Omental fat pad (tissue), 4 donors: ENCODE data around the gene CDCA7. TPM values are rescaled to one million over a fixed set of nuclear protein-coding genes. Genes with fewer than 3 reads are reported as not detected.
"Not testable (repeated sequence)": the region's sequence is repeated elsewhere in the genome, so short reads cannot be mapped to it uniquely, and the experiment has no call there.

Experiments
- ATAC-seq: fragments of 150-250 bp; one replicate; pipeline ENCODE4 v1.9.1; 2016; ENCODE audit warnings: mild to moderate bottlenecking, moderate library complexity; ENCODE audit not compliant: low FRiP score
- DNase-seq: peaks from one replicate; pipeline ENCODE4 v3.0.0-alpha.2; 2019; ENCODE audit warnings: low spot score
- CTCF ChIP-seq, 3 donors: fragments of 450-650 bp; IDR thresholded peaks; one replicate each; pipeline ENCODE4 v1.5.1; 2016 to 2017; ENCODE audit warnings: antibody characterized with exemption in 3 of 3, mild to moderate bottlenecking in 3 of 3, moderate library complexity in 2 of 3
- total RNA-seq, 4 donors: library from RNA; depleted of rRNA; stranded (reverse); fragments of >200 nt; gene quantifications; one replicate each; pipeline ENCODE4 v1.1.0, GENCODE V29; 2016

The CDCA7 gene
- 1 to 10 TPM in 1 of 4 donors, under 1 TPM in 1, not detected in 2; 0.95 to 1.2 TPM for total RNA-seq

GRCh38 chr2:173354582-173355131 lies at the start of gene CDCA7:
TSS of gene CDCA7 (plus strand) at chr2:173354872. CDS start at chr2:173354964, 92 bp downstream.
- TF ChIP-seq CTCF (IDR thresholded peaks at IDR 0.05) = no peak
- DNase-seq = no peak
- peak; percentile 41 for ATAC-seq

GRCh38 chr2:173305303-173305702 lies 49.4 kb upstream of the CDCA7 start:
- TF ChIP-seq CTCF (IDR thresholded peaks at IDR 0.05) = no peak
- ATAC-seq (no peak), DNase-seq (no peak)

GRCh38 chr2:173307293-173307692 lies 47.4 kb upstream of the CDCA7 start:
- DNase-seq (no peak), ATAC-seq (no peak)
- no peak for TF ChIP-seq CTCF (IDR thresholded peaks at IDR 0.05)

GRCh38 chr2:173309370-173309769 lies 45.3 kb upstream of the CDCA7 start:
- not testable (repeated sequence) for DNase-seq, ATAC-seq

- no peak for DNase-seq
- ATAC-seq = no peak
Observed at GRCh38 chr2:173311844-173312606, 42.6 kb upstream of the CDCA7 start.

GRCh38 chr2:173323371-173323770 lies 31.3 kb upstream of the CDCA7 start:
- no peak for DNase-seq
- no peak for TF ChIP-seq CTCF (IDR thresholded peaks at IDR 0.05)
- ATAC-seq = no peak

More at GRCh38 chr2:173311844-173312606, 42.6 kb upstream of the CDCA7 start:
- TF ChIP-seq CTCF (IDR thresholded peaks at IDR 0.05) = no peak

GRCh38 chr2:173326806-173327205 lies 27.9 kb upstream of the CDCA7 start:
- TF ChIP-seq CTCF (IDR thresholded peaks at IDR 0.05) = no peak
- no peak for ATAC-seq
- no peak for DNase-seq
